ENCODE data around the gene ATP6V0A1.

GRCh38 chr17:42474276-42474675 is 15.6 kb downstream of the ATP6V0A1 start:
- TF ChIP-seq CTCF (IDR thresholded peaks at IDR 0.05 in 8 of 11, conservative IDR thresholded peaks at IDR 0.05 in 3 of 11) (no peak), POLR2A (IDR thresholded peaks at IDR 0.05) (no peak), POLR2AphosphoS5 (IDR thresholded peaks at IDR 0.05) (no peak)

Measured in spleen (tissue), 7 donors.